GM23248 (cell line): ENCODE data around the gene PGBD1. TPM values are rescaled to one million over a fixed set of nuclear protein-coding genes. Genes with fewer than 3 reads are reported as not detected.

Experiments
- DNase-seq: peaks from one replicate; pipeline ENCODE4 v3.0.0-alpha.2; 2015
- H2AFZ ChIP-seq: fragments of 200-600 bp; sonication (generic); 2 replicates; pipeline ENCODE4 v1.6.1; 2016; ENCODE audit warnings: antibody characterized with exemption
- H3F3A ChIP-seq: fragments of 200-600 bp; sonication (generic); 2 replicates; pipeline ENCODE4 v1.6.1; 2016; ENCODE audit warnings: mild to moderate bottlenecking, antibody characterized with exemption, mixed run types; ENCODE audit not compliant: insufficient read depth
- H3K27ac ChIP-seq: fragments of 200-600 bp; sonication (generic); 2 replicates; pipeline ENCODE4 v1.5.1; 2016; ENCODE audit warnings: mild to moderate bottlenecking
- H3K27me3 ChIP-seq: fragments of 200-600 bp; sonication (generic); replicated peaks from 2 replicates; pipeline ENCODE4 v1.6.1; 2016; ENCODE audit warnings: mild to moderate bottlenecking; ENCODE audit not compliant: insufficient read depth
- H3K36me3 ChIP-seq: fragments of 200-600 bp; sonication (generic); 2 replicates; pipeline ENCODE4 v1.6.1; 2016; ENCODE audit warnings: low read depth, mild to moderate bottlenecking
- H3K4me1 ChIP-seq: fragments of 200-600 bp; sonication (generic); 2 replicates; pipeline ENCODE4 v1.6.1; 2016; ENCODE audit warnings: mild to moderate bottlenecking; ENCODE audit not compliant: insufficient read depth
- H3K4me2 ChIP-seq: fragments of 200-600 bp; sonication (generic); one replicate; pipeline ENCODE4 v1.6.1; 2016; ENCODE audit warnings: mild to moderate bottlenecking; ENCODE audit not compliant: unreplicated experiment
- H3K4me3 ChIP-seq: fragments of 200-600 bp; sonication (generic); 2 replicates; pipeline ENCODE4 v1.5.1; 2016; ENCODE audit warnings: mild to moderate bottlenecking
- H3K79me2 ChIP-seq: fragments of 200-600 bp; sonication (generic); 2 replicates; pipeline ENCODE4 v1.6.1; 2016; ENCODE audit warnings: mild to moderate bottlenecking; ENCODE audit not compliant: insufficient read depth
- H3K9ac ChIP-seq: fragments of 200-600 bp; sonication (generic); 2 replicates; pipeline ENCODE4 v1.6.1; 2016; ENCODE audit warnings: mild to moderate bottlenecking
- H3K9me2 ChIP-seq: fragments of 200-600 bp; sonication (generic); 2 replicates; pipeline ENCODE4 v1.6.1; 2016; ENCODE audit warnings: mixed run types, mild to moderate bottlenecking, moderate library complexity; ENCODE audit not compliant: insufficient read depth
- H3K9me3 ChIP-seq: fragments of 200-600 bp; sonication (generic); one replicate; pipeline ENCODE4 v1.6.1; 2017; ENCODE audit warnings: low read depth
- H4K20me1 ChIP-seq: fragments of 200-600 bp; sonication (generic); 2 replicates; pipeline ENCODE4 v1.6.0; 2016; ENCODE audit not compliant: insufficient read depth
- EZH2 ChIP-seq: fragments of 200-600 bp; sonication (generic); IDR thresholded peaks from 2 replicates; pipeline ENCODE4 v1.6.1; 2018; ENCODE audit warnings: antibody characterized with exemption, mild to moderate bottlenecking; ENCODE audit not compliant: insufficient read depth, poor library complexity, severe bottlenecking
- EZH2phosphoT487 ChIP-seq: fragments of 200-600 bp; sonication (generic); IDR thresholded peaks from 2 replicates; pipeline ENCODE4 v1.6.1; 2018; ENCODE audit warnings: antibody characterized with exemption, moderate library complexity, mild to moderate bottlenecking, low read depth; ENCODE audit not compliant: insufficient read depth
- WGBS, 2 experiments: methylation state at CpG; one replicate each; pipeline ENCODE4 v1.1.6; 2015 to 2017; ENCODE audit warnings: low lambda C conversion rate in 2 of 2, low coverage in 1 of 2; ENCODE audit errors: missing lambda C conversion rate in 2 of 2; 5-methylcytosine and 5-hydroxymethylcytosine counted together
- in situ Hi-C: fragments of 300-500 bp; cut with MboI; formaldehyde crosslinking; loops from 2 replicates; pipeline ENCODE4 v1.15.0; 2020
- polyA plus RNA-seq: library from polyadenylated mRNA; unstranded; fragments of >200 nt; fragmentation: Nextera tagmentation; extraction: Ambion mirVana; gene quantifications from 2 replicates; pipeline ENCODE4 v1.2.1, GENCODE V29; 2016
- total RNA-seq: library from RNA; depleted of rRNA; stranded (reverse); fragments of >200 nt; shearing (Covaris generic); gene quantifications from 2 replicates; pipeline ENCODE4 v1.2.3, GENCODE V29; 2014

The PGBD1 gene
- total and polyA plus RNA-seq, 2 experiments from 2014 or later = 5.0 to 6.7 TPM

GRCh38 chr6:28326371-28326948 is 45.1 kb downstream of the PGBD1 start:
- H3K4me1 ChIP-seq = no peaks in the 10 kb centered on the region
- in situ Hi-C loops = no loop called here
- no peak overlapping the region for H2AFZ ChIP-seq
- WGBS, 2 experiments = 54 to 63% methylated on average over 7 of the region's 7 CpGs
- H3K36me3 ChIP-seq = no peaks in the 10 kb centered on the region
- DNase-seq = no peak
- no peaks in the 10 kb centered on the region for H3K79me2 ChIP-seq
- no peak overlapping the region for H3K4me3 ChIP-seq
- no peak for TF ChIP-seq EZH2
- TF ChIP-seq EZH2phosphoT487 = no peak
- no peak overlapping the region for H3K27ac ChIP-seq
- no peak overlapping the region for H3K9ac ChIP-seq
- H4K20me1 ChIP-seq = no peaks in the 10 kb centered on the region
- H3K27me3 ChIP-seq = no peaks in the 10 kb centered on the region
- H3K9me2 ChIP-seq = no peaks in the 10 kb centered on the region
- no peak overlapping the region for H3K4me2 ChIP-seq
- no peaks in the 10 kb centered on the region for H3F3A ChIP-seq
- H3K9me3 ChIP-seq = no peaks in the 10 kb centered on the region

- in situ Hi-C loops = no loop called here
- Histone ChIP-seq H3K27ac (no peak overlapping the region), H3K4me1 (no peaks in the 10 kb centered on the region), H3K9me3 (no peaks in the 10 kb centered on the region), H3K9me2 (no peaks in the 10 kb centered on the region), H3K79me2 (no peaks in the 10 kb centered on the region), H3K36me3 (no peaks in the 10 kb centered on the region), H3F3A (no peaks in the 10 kb centered on the region), H3K4me3 (no peak overlapping the region), H4K20me1 (no peaks in the 10 kb centered on the region), H3K27me3 (no peaks in the 10 kb centered on the region), H3K9ac (no peak overlapping the region), H2AFZ (no peak overlapping the region), H3K4me2 (no peak overlapping the region)
- TF ChIP-seq EZH2phosphoT487 = no peak
- TF ChIP-seq EZH2 = no peak
- no peak for DNase-seq
- WGBS, 2 experiments = 13 to 17% methylated on average over 1 of the region's 1 CpG
Observed at GRCh38 chr6:28330041-28330440, 48.7 kb downstream of the PGBD1 start.

GRCh38 chr6:28333047-28333446 is 51.7 kb downstream of the PGBD1 start:
- 75 to 78% methylated on average over 2 of the region's 2 CpGs for WGBS, 2 experiments
- Histone ChIP-seq H3K4me3 (no peak overlapping the region), H3K27me3 (no peaks in the 10 kb centered on the region), H4K20me1 (no peaks in the 10 kb centered on the region), H3K4me1 (peaks cover 6% of the 10 kb centered on the region; the same call in 1 of the 2 replicates), H3K36me3 (no peaks in the 10 kb centered on the region), H3K4me2 (no peak overlapping the region), H3K27ac (no peak overlapping the region), H3K79me2 (no peaks in the 10 kb centered on the region), H3F3A (no peaks in the 10 kb centered on the region; the same call in 1 of the 2 replicates), H2AFZ (no peak overlapping the region; the same call in 1 of the 2 replicates), H3K9me2 (no peaks in the 10 kb centered on the region), H3K9me3 (no peaks in the 10 kb centered on the region), H3K9ac (no peak overlapping the region)
- DNase-seq = no peak
- in situ Hi-C loops = no loop called here
- TF ChIP-seq EZH2phosphoT487 (no peak), EZH2 (no peak)

GRCh38 chr6:28333599-28334018 is 52.2 kb downstream of the PGBD1 start:
- H3K27ac ChIP-seq = no peak overlapping the region
- H3K4me3 ChIP-seq = no peak overlapping the region
- in situ Hi-C loops = no loop called here
- H3K9me2 ChIP-seq = no peaks in the 10 kb centered on the region
- H3K4me2 ChIP-seq = no peak overlapping the region
- no peak for DNase-seq
- no peaks in the 10 kb centered on the region for H3K36me3 ChIP-seq
- peaks cover 6% of the 10 kb centered on the region; the same call in 1 of the 2 replicates for H3K4me1 ChIP-seq
- H3K9me3 ChIP-seq = no peaks in the 10 kb centered on the region
- H3K79me2 ChIP-seq = no peaks in the 10 kb centered on the region
- H2AFZ ChIP-seq = no peak overlapping the region; the same call in 1 of the 2 replicates
- H3F3A ChIP-seq = no peaks in the 10 kb centered on the region; the same call in 1 of the 2 replicates
- TF ChIP-seq EZH2 = no peak
- no peaks in the 10 kb centered on the region for H4K20me1 ChIP-seq
- WGBS, 2 experiments = 79 to 84% methylated on average over 1 of the region's 1 CpG
- no peak overlapping the region for H3K9ac ChIP-seq
- no peaks in the 10 kb centered on the region for H3K27me3 ChIP-seq
